ENCODE measurements around the gene SPNS3.

DNA sequence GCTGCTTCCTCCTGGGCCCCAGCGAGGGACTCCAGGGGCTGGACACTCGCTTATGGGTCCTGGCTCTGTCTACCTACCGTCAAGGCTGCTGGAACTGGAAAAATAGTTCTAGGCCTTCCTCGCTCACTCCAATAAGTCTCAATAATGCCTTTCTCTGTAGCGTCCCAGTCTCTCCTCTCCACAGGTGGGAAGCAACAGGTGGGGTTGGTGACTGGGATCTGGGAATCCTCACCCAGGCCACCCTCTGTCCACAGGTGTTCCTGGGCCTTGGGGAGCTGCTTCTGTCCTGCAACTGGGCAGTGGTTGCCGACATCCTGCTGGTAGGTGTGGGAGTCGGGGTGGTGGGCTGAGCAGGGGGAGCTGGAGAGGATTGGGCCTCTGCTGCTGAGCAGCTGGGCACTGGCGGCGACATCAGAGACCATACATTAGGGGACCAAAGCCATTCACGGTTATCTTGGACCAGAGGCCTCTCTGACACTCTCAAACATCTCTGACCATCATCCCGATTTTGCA, 44.6 kb downstream of the SPNS3 start:
- TF ChIP-seq, protein P1, sequence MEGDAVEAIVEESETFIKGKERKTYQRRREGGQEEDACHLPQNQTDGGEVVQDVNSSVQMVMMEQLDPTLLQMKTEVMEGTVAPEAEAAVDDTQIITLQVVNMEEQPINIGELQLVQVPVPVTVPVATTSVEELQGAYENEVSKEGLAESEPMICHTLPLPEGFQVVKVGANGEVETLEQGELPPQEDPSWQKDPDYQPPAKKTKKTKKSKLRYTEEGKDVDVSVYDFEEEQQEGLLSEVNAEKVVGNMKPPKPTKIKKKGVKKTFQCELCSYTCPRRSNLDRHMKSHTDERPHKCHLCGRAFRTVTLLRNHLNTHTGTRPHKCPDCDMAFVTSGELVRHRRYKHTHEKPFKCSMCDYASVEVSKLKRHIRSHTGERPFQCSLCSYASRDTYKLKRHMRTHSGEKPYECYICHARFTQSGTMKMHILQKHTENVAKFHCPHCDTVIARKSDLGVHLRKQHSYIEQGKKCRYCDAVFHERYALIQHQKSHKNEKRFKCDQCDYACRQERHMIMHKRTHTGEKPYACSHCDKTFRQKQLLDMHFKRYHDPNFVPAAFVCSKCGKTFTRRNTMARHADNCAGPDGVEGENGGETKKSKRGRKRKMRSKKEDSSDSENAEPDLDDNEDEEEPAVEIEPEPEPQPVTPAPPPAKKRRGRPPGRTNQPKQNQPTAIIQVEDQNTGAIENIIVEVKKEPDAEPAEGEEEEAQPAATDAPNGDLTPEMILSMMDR (IDR thresholded peaks at IDR 0.05; ENCODE audit: control extremely low read depth in 1 of 3, insufficient read depth in 1 of 3, low read depth in 1 of 3, low read length in 3 of 3), result no peak
- TF ChIP-seq YY1 (IDR thresholded peaks at IDR 0.05; ENCODE audit: low read depth, low read length) (no peak), POLR2A (IDR thresholded peaks at IDR 0.05; ENCODE audit: control extremely low read depth in 1 of 2, low read depth in 2 of 2, low read length in 2 of 2) (no peak)
